ENCODE data around the gene CLCN2. TPM values are rescaled to one million over a fixed set of nuclear protein-coding genes. Genes with fewer than 3 reads are reported as not detected.
A peak's percentile ranks its signal among the peaks of the same experiment; 100 is the strongest.

Gene CLCN2
- total and polyA plus RNA-seq, 2 of the 8 experiments (the other 6 are each of a cell fraction or from before 2014, with no cell fraction given), result 13.7 to 16.1 TPM

- peak overlapping the region; percentile 5; the same call in 1 of the 2 replicates for H2BK15ac ChIP-seq (ENCODE audit: low read length)
- 0 out of 2 replicates have a peak overlapping the region, but pooled peaks have one; percentile 15 for H3K18ac ChIP-seq (ENCODE audit: extremely low read depth, low read length)
- peaks cover 0 to 33% (median 27%) of the 10 kb centered on the region in 4 experiments; a peak in 6 of 7 replicates for H3K4me1 ChIP-seq (replicated peaks in 1 of 4; ENCODE audit: control insufficient read depth in 3 of 4, insufficient read depth in 4 of 4, low read length in 3 of 4)
- H3K23me2 ChIP-seq (ENCODE audit: low read depth, low read length), result peaks cover 15% of the 10 kb centered on the region; the same call in 1 of the 2 replicates
- no peak overlapping the region for H2BK120ac ChIP-seq (replicated peaks; ENCODE audit: low read depth, low read length)
- no peak overlapping the region for H3K9ac ChIP-seq (replicated peaks in 1 of 4; ENCODE audit: extremely low read depth in 1 of 4, low read depth in 3 of 4, low read length in 3 of 4)
- TF ChIP-seq EZH2 (IDR thresholded peaks at IDR 0.05; ENCODE audit: low read depth, low read length, severe bottlenecking) (peak; percentile 39), MAFK (IDR thresholded peaks at IDR 0.05; ENCODE audit: low read depth, low read length) (no peak)
- H3K79me2 ChIP-seq (ENCODE audit: control insufficient read depth in 1 of 2, insufficient read depth in 2 of 2, low read length in 2 of 2), result no peaks in the 10 kb centered on the region
- FAIRE-seq, result no peak
- H3K56ac ChIP-seq (replicated peaks; ENCODE audit: insufficient read length, low read depth, low read length), result no peak overlapping the region
- H3K4me2 ChIP-seq (ENCODE audit: insufficient read depth in 1 of 2, low read depth in 2 of 2, low read length in 2 of 2), result peak overlapping the region; percentile 78 to 93
- H2AK5ac ChIP-seq (ENCODE audit: low read depth, low read length), result peak overlapping the region; percentile 41; the same call in 1 of the 2 replicates
- ChIA-PET CTCF (ENCODE audit: partially characterized antibody) (interaction anchor here (0.8 to 2.1 kb wide), 3 partner anchors 10 to 162 kb away, joined by 3 to 10 read pairs (median 3); no protein-coding TSS in a partner anchor), POLR2A (ENCODE audit: partially characterized antibody) (interaction anchor here (0.8 to 1.6 kb wide), 3 partner anchors 8 to 147 kb away, joined by 3 read pairs; no protein-coding TSS in a partner anchor)
- H3K36me3 ChIP-seq (ENCODE audit: control insufficient read depth in 2 of 4, insufficient read depth in 4 of 4, low read length in 3 of 4), result no peaks in the 10 kb centered on the region
- H3K23ac ChIP-seq (ENCODE audit: insufficient read length), result no peak overlapping the region
- no peak overlapping the region for H2AFZ ChIP-seq (ENCODE audit: low read length)
- no peak overlapping the region for H4K91ac ChIP-seq (replicated peaks; ENCODE audit: insufficient read length, low read length)
- H2BK12ac ChIP-seq (ENCODE audit: low read depth, low read length), result peak overlapping the region; percentile 13; the same call in 1 of the 2 replicates
- peaks cover 31 to 51% (median 48%) of the 10 kb centered on the region in 4 experiments for H3K27me3 ChIP-seq (replicated peaks in 1 of 4; ENCODE audit: control insufficient read depth in 3 of 4, extremely low read depth in 1 of 4, insufficient read depth in 3 of 4, low read length in 3 of 4)
- no peak overlapping the region for H4K5ac ChIP-seq (ENCODE audit: insufficient read length, low read depth, low read length)
- DNase-seq (ENCODE audit: low read depth in 1 of 2, low spot score in 2 of 2), result no peak
- no peak overlapping the region for H4K8ac ChIP-seq (ENCODE audit: extremely low read depth, insufficient read depth, low read length)
- no peak overlapping the region for H3K27ac ChIP-seq (ENCODE audit: low read depth, low read length)
- H3K9me3 ChIP-seq (ENCODE audit: insufficient read depth in 2 of 2, low read depth in 1 of 2, low read length in 1 of 2), result no peaks in the 10 kb centered on the region
- H2BK5ac ChIP-seq (ENCODE audit: low read depth, low read length), result no peak overlapping the region
- no peaks in the 10 kb centered on the region for H3K79me1 ChIP-seq (ENCODE audit: low read depth, low read length)
- H4K20me1 ChIP-seq (replicated peaks in 1 of 2; ENCODE audit: control insufficient read depth in 1 of 2, insufficient read depth in 2 of 2, low read length in 2 of 2), result peaks cover 2 to 9% of the 10 kb centered on the region in 2 experiments
- H3K4ac ChIP-seq (replicated peaks; ENCODE audit: insufficient read length, low read depth, low read length), result no peak overlapping the region
- peak overlapping the region; percentile 38; the same call in 1 of the 2 replicates for H2BK20ac ChIP-seq (ENCODE audit: low read length)
- H3K14ac ChIP-seq (ENCODE audit: insufficient read length), result no peak overlapping the region
- WGBS, 2 experiments (ENCODE audit: extremely low coverage in 1 of 2, insufficient coverage in 1 of 2, insufficient read length in 1 of 2, insufficient replicate concordance in 2 of 2, low coverage in 1 of 2, low lambda C conversion rate in 2 of 2, missing lambda C conversion rate in 1 of 2), result 73% methylated on average over 10 of the region's 10 CpGs; no CpG with 5 or more reads in 1 of the 2 experiments
- H3K4me3 ChIP-seq (ENCODE audit: extremely low read depth in 1 of 4, insufficient read depth in 2 of 4, low read depth in 3 of 4, low read length in 4 of 4), result peak overlapping the region; percentile 29 to 59 (median 48); a peak in 6 of 8 replicates
Observed at GRCh38 chr3:184378651-184379357, 17.4 kb upstream of the CLCN2 start.
